Spleen (tissue), 7 donors: ENCODE data around the gene COL5A2.

Experiments used
- CTCF ChIP-seq, 11 experiments: fragments of 200-600 bp in 7 of 11; fragments of 450-650 bp in 4 of 11; sonication (generic) in 4 of 11; IDR thresholded peaks in 8 of 11; conservative IDR thresholded peaks in 3 of 11; 1 replicate in 7 of 11; 2 replicates in 4 of 11; pipeline versions ENCODE4 v1.4.0 to v1.8.0; 2016 to 2021; ENCODE audit warnings: antibody characterized with exemption in 11 of 11, inconsistent platforms in 4 of 11, mild to moderate bottlenecking in 1 of 11
- POLR2A ChIP-seq, 3 donors: fragments of 450-650 bp; IDR thresholded peaks; one replicate each; pipeline ENCODE4 v1.5.1; 2017; ENCODE audit warnings: antibody characterized with exemption in 3 of 3, mild to moderate bottlenecking in 1 of 3
- POLR2AphosphoS5 ChIP-seq, 3 donors: sonication (generic); formaldehyde crosslinking; IDR thresholded peaks; one replicate each; pipeline ENCODE4 v1.5.1; 2017; ENCODE audit warnings: antibody characterized with exemption in 3 of 3
- donor health status: DM: no; HTN: no; CAD: no; lungs with moderate emphysema.
- donor health status: DM: no; HTN: no; CAD: no.
- donor health status: DM: no; HTN: no; CAD: no.

- TF ChIP-seq CTCF (IDR thresholded peaks at IDR 0.05 in 8 of 11, conservative IDR thresholded peaks at IDR 0.05 in 3 of 11) (no peak), POLR2AphosphoS5 (IDR thresholded peaks at IDR 0.05) (no peak), POLR2A (IDR thresholded peaks at IDR 0.05) (no peak)
Measured at GRCh38 chr2:189163889-189164288, 15.7 kb downstream of the COL5A2 start.
